NCI-H128 (cell line): ENCODE measurements around the gene CEP44.
"Not testable (repeated sequence)": the region's sequence is repeated elsewhere in the genome, so short reads cannot be mapped to it uniquely, and the experiment has no call there.

Source experiments
- DNase-seq: peaks from one replicate; lab custom pipeline; 2025; ENCODE audit not compliant: unreplicated experiment; lab: John Stamatoyannopoulos, UW

The CEP44 gene

DNA sequence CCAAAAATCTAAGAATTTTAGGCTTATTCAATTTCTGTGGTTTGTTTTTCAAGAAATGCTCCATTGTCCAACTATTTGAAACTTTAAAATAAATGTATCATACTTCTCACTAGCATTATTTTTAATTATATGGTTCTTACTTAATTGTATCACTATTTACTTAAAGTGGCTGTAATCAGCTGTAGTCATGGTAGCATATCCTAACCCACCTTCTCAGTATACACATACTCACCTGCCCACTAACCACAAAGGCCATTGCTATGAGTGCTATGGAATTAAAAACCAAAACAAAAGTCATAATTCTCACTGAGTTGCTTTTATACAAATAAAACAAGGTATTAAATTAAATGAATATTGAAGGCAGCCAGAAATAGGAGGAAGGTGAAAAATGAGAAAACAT lies 5.2 kb upstream of the CEP44 start:
- DNase-seq: no peak

- no peak for DNase-seq
These were observed 4.1 kb upstream of the CEP44 start for GRCh38 chr4:174279433-174280155.

GRCh38 chr4:174281182-174281737 lies 2.5 kb upstream of the CEP44 start:
- DNase-seq: no peak

DNA sequence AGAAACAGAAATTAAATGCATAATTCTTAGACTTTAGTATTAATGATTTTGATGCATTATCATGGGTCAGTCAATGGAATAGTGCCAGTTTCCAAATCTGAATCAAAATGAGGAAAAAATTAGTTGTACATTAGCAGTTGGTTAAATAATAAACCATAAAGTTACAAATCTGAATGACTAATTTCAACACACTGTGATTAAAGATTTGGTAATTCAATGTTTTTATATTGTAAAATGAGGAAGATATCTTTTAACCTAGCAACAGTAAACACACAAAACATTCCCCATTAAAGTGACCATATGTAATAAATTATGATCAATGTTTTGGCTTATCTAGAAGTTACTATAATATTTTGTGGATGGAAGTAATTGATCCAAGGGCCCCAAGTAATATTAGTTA lies 1.8 kb upstream of the CEP44 start:
- no peak for DNase-seq

DNA sequence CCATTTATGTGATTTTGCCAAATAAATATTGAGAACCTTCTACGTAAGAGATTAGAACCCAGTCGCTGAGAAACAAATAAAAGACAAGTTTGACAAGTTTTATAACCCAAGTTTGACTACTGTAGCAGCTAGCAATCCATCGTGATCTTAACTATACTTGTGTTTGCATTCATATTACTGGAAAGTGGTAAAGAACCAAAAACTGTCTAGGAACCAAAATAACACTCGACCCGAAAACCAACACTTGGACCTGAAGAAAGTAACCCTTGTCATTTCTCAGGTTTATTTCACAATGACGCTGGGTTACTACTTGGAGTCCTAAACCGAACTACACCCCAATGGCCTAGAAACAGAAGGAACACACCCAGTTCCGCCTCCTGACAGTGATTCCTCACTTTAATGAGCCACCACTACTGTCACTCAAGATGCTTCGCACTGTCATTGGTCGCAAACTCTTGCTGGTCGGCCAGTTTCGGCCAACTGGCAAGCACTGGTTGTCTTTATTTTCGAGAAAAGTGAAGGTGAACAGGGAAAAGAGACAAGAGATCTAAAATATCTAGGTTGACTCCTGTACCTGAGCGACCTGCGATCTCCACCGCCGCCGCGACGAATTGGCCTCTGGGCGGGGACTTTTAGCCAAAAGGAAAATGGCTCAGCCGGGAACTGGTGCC lies 740 bp upstream of the CEP44 start:
- DNase-seq: peak; percentile 9

GRCh38 chr4:174284487-174284886 lies 776 bp downstream of the CEP44 start:
- no peak for DNase-seq

DNA sequence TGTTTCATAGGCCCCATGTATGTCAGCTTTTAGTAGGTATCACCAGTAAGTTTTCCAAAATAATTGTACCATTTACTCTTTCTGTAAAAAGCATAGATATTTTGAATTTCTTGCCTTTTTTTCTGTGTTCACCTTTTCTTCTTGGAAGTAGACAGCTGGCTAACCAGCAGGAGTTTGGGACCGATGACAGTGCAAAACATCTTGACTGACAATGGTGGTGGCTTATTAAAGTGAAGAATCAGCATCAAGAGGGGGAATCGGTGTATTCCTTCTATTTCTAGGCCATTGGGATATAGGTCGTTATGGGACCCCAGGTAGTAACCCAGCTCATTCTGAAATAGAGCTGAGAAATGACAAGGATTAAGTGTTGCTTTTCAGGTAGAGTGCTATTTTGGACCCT lies 3.2 kb downstream of the CEP44 start:
- DNase-seq: no peak

GRCh38 chr4:174292473-174292872 lies 8.8 kb downstream of the CEP44 start:
- no peak for DNase-seq

GRCh38 chr4:174294641-174295040 lies 10.9 kb downstream of the CEP44 start:
- DNase-seq: not testable (repeated sequence)

GRCh38 chr4:174295142-174295541 lies 11.4 kb downstream of the CEP44 start:
- not testable (repeated sequence) for DNase-seq

- no peak for DNase-seq
These were observed 20.0 kb downstream of the CEP44 start for GRCh38 chr4:174303687-174304086.

- DNase-seq: no peak
These were observed 21.0 kb downstream of the CEP44 start for GRCh38 chr4:174304664-174305063.

GRCh38 chr4:174305961-174306360 lies 22.2 kb downstream of the CEP44 start:
- no peak for DNase-seq

GRCh38 chr4:174307694-174308093 lies 24.0 kb downstream of the CEP44 start:
- DNase-seq: no peak

GRCh38 chr4:174312993-174313392 lies 29.3 kb downstream of the CEP44 start:
- no peak for DNase-seq

GRCh38 chr4:174314274-174314673 lies 30.6 kb downstream of the CEP44 start:
- no peak for DNase-seq

- no peak for DNase-seq
These were observed 31.1 kb downstream of the CEP44 start for GRCh38 chr4:174314770-174315169.

GRCh38 chr4:174316546-174316945 lies 32.8 kb downstream of the CEP44 start:
- no peak for DNase-seq

DNA sequence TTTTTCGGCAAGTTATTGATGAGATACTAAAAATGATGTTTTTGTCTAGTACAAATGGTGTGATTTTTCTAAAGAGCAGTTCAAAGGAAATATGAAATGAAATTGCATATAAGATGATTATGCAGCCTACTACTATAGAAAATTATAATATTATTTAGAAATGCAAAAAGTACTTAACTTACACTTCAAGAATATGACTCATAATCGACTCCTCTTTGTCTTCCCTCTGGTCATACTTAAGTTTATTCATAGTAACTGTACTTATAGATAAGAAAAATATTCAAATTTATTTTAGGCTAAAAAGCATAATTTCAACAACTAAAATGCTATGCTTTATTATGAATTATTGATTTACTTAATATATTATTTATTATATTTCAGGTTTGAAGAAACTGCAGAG lies 33.2 kb downstream of the CEP44 start:
- DNase-seq: no peak

DNA sequence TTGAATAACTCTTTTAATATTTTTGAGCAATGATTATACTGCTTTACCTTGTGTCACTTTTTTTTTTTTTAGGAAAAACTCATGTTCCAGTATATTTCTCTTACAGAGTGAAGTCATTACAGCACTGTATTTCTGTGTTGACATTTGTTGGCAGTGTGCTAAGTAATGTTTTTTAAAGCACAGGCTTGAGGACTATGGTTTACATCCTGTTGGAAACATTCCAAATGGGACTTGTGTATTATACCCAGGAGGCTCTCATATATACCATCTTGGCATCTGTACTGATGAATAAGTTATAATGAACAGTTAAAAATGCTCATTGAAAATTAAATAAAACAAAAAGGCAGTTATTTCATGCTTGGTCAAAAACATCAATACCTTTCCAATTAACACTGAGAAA lies 33.8 kb downstream of the CEP44 start:
- DNase-seq: no peak

GRCh38 chr4:174318829-174319764 lies 35.4 kb downstream of the CEP44 start:
- DNase-seq: no peak
